KMS-11 (cell line): ENCODE measurements around the gene RTN3.
"Not testable (repeated sequence)": the region's sequence is repeated elsewhere in the genome, so short reads cannot be mapped to it uniquely, and the experiment has no call there.

ENCODE experiments used
- H2AFZ ChIP-seq: fragments of 200-600 bp; sonication (generic); 2 replicates; pipeline ENCODE4 v1.6.1; 2016; ENCODE audit warnings: antibody characterized with exemption, mixed run types, low read depth
- H3K27ac ChIP-seq: fragments of 200-600 bp; sonication (generic); 2 replicates; pipeline ENCODE4 v1.6.1; 2016; ENCODE audit warnings: mild to moderate bottlenecking, mixed run types
- H3K27me3 ChIP-seq: fragments of 200-600 bp; sonication (generic); 2 replicates; pipeline ENCODE4 v1.6.1; 2017; ENCODE audit warnings: mild to moderate bottlenecking, low read depth, mixed run types, moderate library complexity; ENCODE audit not compliant: insufficient read depth
- H3K36me3 ChIP-seq: fragments of 200-600 bp; sonication (generic); 2 replicates; pipeline ENCODE4 v1.6.1; 2017; ENCODE audit warnings: mild to moderate bottlenecking, mixed run types; ENCODE audit not compliant: insufficient read depth
- H3K4me1 ChIP-seq: fragments of 200-600 bp; sonication (generic); 2 replicates; pipeline ENCODE4 v1.6.1; 2016; ENCODE audit warnings: mild to moderate bottlenecking, low read depth, mixed run types; ENCODE audit not compliant: poor library complexity, severe bottlenecking
- H3K4me2 ChIP-seq: fragments of 200-600 bp; sonication (generic); 2 replicates; pipeline ENCODE4 v1.7.0; 2016; ENCODE audit warnings: mild to moderate bottlenecking, mixed run types
- H3K4me3 ChIP-seq: fragments of 200-600 bp; sonication (generic); IDR thresholded peaks from 2 replicates; pipeline ENCODE4 v1.6.1; 2017; ENCODE audit warnings: low read depth, low read length, mixed read lengths; ENCODE audit not compliant: insufficient read depth
- H3K79me2 ChIP-seq: fragments of 200-600 bp; sonication (generic); 2 replicates; pipeline ENCODE4 v1.6.1; 2016; ENCODE audit warnings: low read depth, mixed run types; ENCODE audit not compliant: insufficient read depth
- H3K9ac ChIP-seq: fragments of 200-600 bp; sonication (generic); 2 replicates; pipeline ENCODE4 v1.6.1; 2016; ENCODE audit warnings: mild to moderate bottlenecking, mixed run types
- H4K20me1 ChIP-seq: fragments of 200-600 bp; sonication (generic); 2 replicates; pipeline ENCODE4 v1.6.1; 2016; ENCODE audit warnings: mild to moderate bottlenecking, mixed run types; ENCODE audit not compliant: insufficient read depth
- CTCF ChIP-seq: fragments of 200-600 bp; sonication (generic); conservative IDR thresholded peaks from 2 replicates; pipeline ENCODE4 v1.6.1; 2017; ENCODE audit warnings: low read depth, mild to moderate bottlenecking, antibody characterized with exemption, low read length, moderate library complexity, mixed read lengths

Gene RTN3

GRCh38 chr11:63681321-63682065 is at the start of gene RTN3:
TSS of gene RTN3 (plus strand) at chr11:63681500. CDS start at chr11:63681637, 137 bp downstream.
- peak within 1 kb of the TSS; percentile 94 for H2AFZ ChIP-seq
- peaks cover 45% of the 10 kb centered on the region for H3K79me2 ChIP-seq
- peaks cover 30% of the 10 kb centered on the region for H3K4me1 ChIP-seq
- peaks cover 6% of the 10 kb centered on the region; the same call in 1 of the 2 replicates for H4K20me1 ChIP-seq
- H3K9ac ChIP-seq: peak within 1 kb of the TSS; percentile 53; the same call in 1 of the 2 replicates
- no peaks in the 10 kb centered on the region for H3K36me3 ChIP-seq
- peak within 1 kb of the TSS; percentile 98 for H3K4me2 ChIP-seq
- no peak for TF ChIP-seq CTCF
- H3K27me3 ChIP-seq: no peaks in the 10 kb centered on the region
- no peak within 1 kb of the TSS for H3K4me3 ChIP-seq
- peak within 1 kb of the TSS; percentile 73 for H3K27ac ChIP-seq

GRCh38 chr11:63635762-63636465 is 45.4 kb upstream of the RTN3 start:
- Histone ChIP-seq H3K4me2 (no peak overlapping the region), H4K20me1 (no peaks in the 10 kb centered on the region), H3K79me2 (no peaks in the 10 kb centered on the region), H2AFZ (no peak overlapping the region), H3K9ac (no peak overlapping the region), H3K27ac (no peak overlapping the region), H3K4me3 (no peak overlapping the region), H3K27me3 (no peaks in the 10 kb centered on the region), H3K36me3 (0 out of 2 replicates have a peak, but pooled peaks cover 6% of the 10 kb centered on the region), H3K4me1 (peaks cover 4% of the 10 kb centered on the region)
- peak; percentile 89 for TF ChIP-seq CTCF

- H3K9ac ChIP-seq, H2AFZ ChIP-seq, H3K36me3 ChIP-seq, H3K27me3 ChIP-seq, H3K79me2 ChIP-seq, H4K20me1 ChIP-seq, H3K4me1 ChIP-seq, H3K4me2 ChIP-seq, H3K27ac ChIP-seq, H3K4me3 ChIP-seq: not testable (repeated sequence)
These were observed 42.9 kb upstream of the RTN3 start for GRCh38 chr11:63638436-63638835.

GRCh38 chr11:63639199-63639832 is 42.0 kb upstream of the RTN3 start:
- Histone ChIP-seq H3K4me1 (peaks cover 4% of the 10 kb centered on the region), H3K79me2 (no peaks in the 10 kb centered on the region), H3K4me2 (no peak overlapping the region), H2AFZ (no peak overlapping the region), H3K36me3 (no peaks in the 10 kb centered on the region), H3K27ac (no peak overlapping the region), H3K9ac (no peak overlapping the region), H3K4me3 (no peak overlapping the region), H4K20me1 (no peaks in the 10 kb centered on the region), H3K27me3 (no peaks in the 10 kb centered on the region)
- TF ChIP-seq CTCF: peak; percentile 71
